ENCODE results near the gene MYO1D. TPM values are rescaled to one million over a fixed set of nuclear protein-coding genes. Genes with fewer than 3 reads are reported as not detected.
A peak's percentile ranks its signal among the peaks of the same experiment; 100 is the strongest.

The MYO1D gene
- total and polyA plus RNA-seq, 11 donors: 3.3 to 15.5 (median 8.9) TPM

DNA sequence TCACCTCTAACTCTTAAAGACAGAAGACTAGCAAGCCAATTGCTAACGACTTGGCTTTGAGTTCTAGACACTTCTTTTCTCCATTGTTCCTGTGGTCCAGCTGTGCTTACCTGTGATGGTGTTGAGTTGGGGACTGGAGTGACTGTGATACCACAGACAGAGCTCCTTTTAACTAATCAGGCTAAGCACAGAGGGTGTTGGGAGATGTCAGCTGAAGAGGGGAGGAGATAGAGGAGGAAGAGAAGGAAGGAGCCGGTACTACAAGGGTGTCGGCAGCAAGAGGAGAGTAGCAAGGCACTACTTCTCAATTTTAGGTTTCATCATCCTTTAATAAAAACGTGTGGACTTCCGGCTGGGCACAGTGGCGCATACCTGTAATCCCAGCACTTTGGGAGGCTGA is 5.1 kb upstream of the MYO1D start:
- no peak for DNase-seq
- intact Hi-C loops (cut with DNase I): no loop called here
- ATAC-seq: no peak
- Histone ChIP-seq H3K4me3 (no peak overlapping the region), H3K36me3 (no peaks in the 10 kb centered on the region), H3K27ac (no peak overlapping the region), H3K27me3 (peaks cover 0 to 15% (median 0%) of the 10 kb centered on the region in 9 donors), H3K9me3 (no peaks in the 10 kb centered on the region), H3K4me1 (peaks cover 0 to 13% (median 7%) of the 10 kb centered on the region in 12 donors)
- no peak for TF ChIP-seq POLR2A (IDR thresholded peaks at IDR 0.05)
- TF ChIP-seq, protein P1, sequence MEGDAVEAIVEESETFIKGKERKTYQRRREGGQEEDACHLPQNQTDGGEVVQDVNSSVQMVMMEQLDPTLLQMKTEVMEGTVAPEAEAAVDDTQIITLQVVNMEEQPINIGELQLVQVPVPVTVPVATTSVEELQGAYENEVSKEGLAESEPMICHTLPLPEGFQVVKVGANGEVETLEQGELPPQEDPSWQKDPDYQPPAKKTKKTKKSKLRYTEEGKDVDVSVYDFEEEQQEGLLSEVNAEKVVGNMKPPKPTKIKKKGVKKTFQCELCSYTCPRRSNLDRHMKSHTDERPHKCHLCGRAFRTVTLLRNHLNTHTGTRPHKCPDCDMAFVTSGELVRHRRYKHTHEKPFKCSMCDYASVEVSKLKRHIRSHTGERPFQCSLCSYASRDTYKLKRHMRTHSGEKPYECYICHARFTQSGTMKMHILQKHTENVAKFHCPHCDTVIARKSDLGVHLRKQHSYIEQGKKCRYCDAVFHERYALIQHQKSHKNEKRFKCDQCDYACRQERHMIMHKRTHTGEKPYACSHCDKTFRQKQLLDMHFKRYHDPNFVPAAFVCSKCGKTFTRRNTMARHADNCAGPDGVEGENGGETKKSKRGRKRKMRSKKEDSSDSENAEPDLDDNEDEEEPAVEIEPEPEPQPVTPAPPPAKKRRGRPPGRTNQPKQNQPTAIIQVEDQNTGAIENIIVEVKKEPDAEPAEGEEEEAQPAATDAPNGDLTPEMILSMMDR (IDR thresholded peaks at IDR 0.05): no peak
- 53 to 75% (median 57%) methylated on average over 6 of the region's 6 CpGs for WGBS, 4 donors

DNA sequence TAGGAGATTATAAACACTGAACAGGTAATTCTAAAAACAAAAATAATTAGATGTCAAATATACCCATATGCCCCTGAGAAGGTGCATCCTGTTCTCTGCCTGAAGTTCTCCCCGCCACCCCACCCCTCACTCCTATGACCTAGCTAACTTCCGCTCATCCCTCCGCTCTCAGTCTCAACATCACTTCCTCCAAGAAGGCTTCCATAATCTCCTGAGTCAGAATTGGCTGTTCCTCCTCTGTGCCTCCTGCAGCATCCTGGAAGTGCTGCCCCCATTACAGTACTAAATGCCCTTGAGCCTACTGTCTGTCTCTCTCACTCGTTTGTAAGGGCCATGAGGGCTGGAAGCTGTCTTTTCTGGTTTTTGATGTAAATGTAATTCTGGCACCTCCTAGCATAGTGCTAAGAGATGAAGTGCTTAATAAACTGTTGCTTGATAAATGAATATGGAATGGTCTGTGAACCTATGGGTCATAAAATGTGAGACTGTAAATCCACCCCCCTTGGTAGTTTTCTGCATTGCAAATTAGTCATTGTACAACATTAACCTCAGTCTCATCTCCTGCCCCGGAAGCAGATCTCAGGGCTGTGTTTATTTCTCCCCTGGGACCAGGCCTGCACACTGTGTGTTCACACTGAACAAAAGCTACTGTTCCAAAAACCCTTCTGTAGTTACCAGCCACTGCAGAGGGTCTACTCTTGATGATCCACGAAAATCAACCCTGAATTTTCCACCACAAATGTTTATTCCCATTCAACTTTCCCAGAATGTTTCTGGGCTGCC is 3.9 kb upstream of the MYO1D start:
- Histone ChIP-seq H3K9me3 (no peaks in the 10 kb centered on the region), H3K36me3 (no peaks in the 10 kb centered on the region), H3K27ac (no peak overlapping the region), H3K27me3 (peaks cover 0 to 9% (median 0%) of the 10 kb centered on the region in 9 donors), H3K4me1 (peaks cover 0 to 20% (median 8%) of the 10 kb centered on the region in 12 donors), H3K4me3 (no peak overlapping the region)
- 76 to 85% (median 81%) methylated on average over 6 of the region's 6 CpGs for WGBS, 4 donors
- DNase-seq: no peak
- intact Hi-C loops (cut with DNase I): no loop called here
- TF ChIP-seq, protein P1 (IDR thresholded peaks at IDR 0.05): no peak
- no peak for TF ChIP-seq POLR2A (IDR thresholded peaks at IDR 0.05)
- ATAC-seq: no peak

DNA sequence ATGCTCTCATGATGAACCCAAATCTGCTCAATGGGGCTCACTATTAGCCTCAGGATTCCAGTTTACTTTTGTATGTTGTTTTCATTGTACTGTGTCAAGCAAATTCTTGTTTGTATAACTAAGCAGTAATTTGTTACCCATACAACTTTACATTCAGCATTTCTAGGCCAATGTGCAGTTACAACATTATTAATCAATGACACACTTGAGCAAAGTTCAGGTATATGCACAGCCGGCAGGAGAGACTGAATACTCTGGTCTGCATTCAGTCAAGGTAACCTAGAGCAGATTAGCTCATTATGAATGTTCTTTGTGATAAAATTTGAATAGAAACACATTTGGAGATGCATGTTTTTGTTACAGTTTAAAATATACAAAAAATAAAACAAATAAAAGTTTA is 2.2 kb upstream of the MYO1D start:
- no peaks in the 10 kb centered on the region for H3K36me3 ChIP-seq
- intact Hi-C loops (cut with DNase I): loop anchor here in 4 of 10 donors (5.0 to 10.0 kb wide), 3 partner anchors 52 to 217 kb away; no protein-coding TSS in a partner anchor

DNA sequence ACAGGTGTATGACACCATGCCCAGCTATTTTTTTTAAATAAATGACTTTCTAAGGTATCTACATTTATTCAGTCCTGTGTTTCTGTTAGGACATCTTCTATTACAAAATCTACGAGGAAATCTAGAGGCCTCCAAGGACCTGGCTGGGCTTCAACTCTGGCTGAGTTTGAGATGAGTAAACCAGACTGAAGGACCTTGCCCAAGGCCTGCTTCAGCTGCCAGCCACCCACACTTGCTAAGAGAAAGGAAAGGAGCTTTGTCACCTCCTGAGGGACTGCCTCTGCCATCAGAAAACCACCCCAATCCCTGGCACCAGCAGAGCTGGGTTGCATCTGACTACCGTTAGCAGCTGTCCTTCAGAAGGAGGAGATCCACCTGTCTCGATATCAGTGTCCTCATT is 1.3 kb upstream of the MYO1D start:
- peaks cover 0 to 9% (median 0%) of the 10 kb centered on the region in 9 donors for H3K27me3 ChIP-seq
- H3K4me1 ChIP-seq: peaks cover 0 to 27% (median 9%) of the 10 kb centered on the region in 12 donors
- intact Hi-C loops (cut with DNase I): loop anchor here in 4 of 10 donors (5.0 to 10.0 kb wide), 3 partner anchors 51 to 216 kb away; no protein-coding TSS in a partner anchor
- no peaks in the 10 kb centered on the region for H3K36me3 ChIP-seq
- no peak overlapping the region for H3K4me3 ChIP-seq
- TF ChIP-seq POLR2A (IDR thresholded peaks at IDR 0.05): no peak
- TF ChIP-seq, protein P1 (IDR thresholded peaks at IDR 0.05): no peak
- DNase-seq: peak in 1 of 5 donors; percentile 57
- H3K9me3 ChIP-seq: no peaks in the 10 kb centered on the region
- 70 to 86% (median 81%) methylated on average over 3 of the region's 3 CpGs for WGBS, 4 donors
- ATAC-seq: no peak
- no peak overlapping the region for H3K27ac ChIP-seq

More for the DNA sequence above, 2.2 kb upstream of the MYO1D start:
- ATAC-seq: no peak
- TF ChIP-seq, protein P1 (IDR thresholded peaks at IDR 0.05): no peak
- TF ChIP-seq POLR2A (IDR thresholded peaks at IDR 0.05): no peak
- 73 to 95% (median 93%) methylated on average over 1 of the region's 1 CpG for WGBS, 4 donors
- peaks cover 0 to 9% (median 0%) of the 10 kb centered on the region in 9 donors for H3K27me3 ChIP-seq
- no peak overlapping the region for H3K4me3 ChIP-seq
- H3K4me1 ChIP-seq: peaks cover 0 to 27% (median 9%) of the 10 kb centered on the region in 12 donors
- no peak overlapping the region for H3K27ac ChIP-seq
- no peak for DNase-seq
- H3K9me3 ChIP-seq: no peaks in the 10 kb centered on the region
